A204.1 (cell line): ENCODE results near the gene KDELR3.

Source experiments
- FAIRE-seq: peaks from 2 replicates; lab custom pipeline; 2012; peaks lifted over from hg19 to GRCh38; lab: Jason Lieb, UNC

The KDELR3 gene

DNA sequence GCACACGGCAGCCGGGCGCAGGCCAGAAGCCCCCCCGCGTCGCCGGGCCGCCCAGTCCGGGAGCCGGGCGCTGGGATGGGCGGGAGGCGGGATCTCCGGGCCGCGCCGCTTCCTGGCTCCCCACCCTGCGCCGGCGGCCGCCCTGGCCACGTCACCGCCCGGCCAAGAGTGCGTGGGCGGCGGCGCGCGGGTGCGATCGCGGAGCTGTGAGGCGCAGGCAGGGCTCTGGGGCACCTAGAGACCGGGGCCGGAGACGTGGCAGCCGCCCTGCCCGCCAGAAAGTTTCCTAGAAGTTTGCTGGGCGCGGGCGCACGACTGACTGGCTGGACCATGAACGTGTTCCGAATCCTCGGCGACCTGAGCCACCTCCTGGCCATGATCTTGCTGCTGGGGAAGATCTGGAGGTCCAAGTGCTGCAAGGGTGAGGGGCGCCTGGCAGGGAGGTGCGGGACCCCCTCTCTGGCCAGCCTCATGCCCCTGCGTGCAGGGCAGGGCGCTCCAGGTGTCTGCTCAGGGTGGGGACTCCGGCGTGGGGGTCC, at the start of gene KDELR3:
Gene KDELR3 (plus strand): TSS at position 193 of the 539 bp plus-strand sequence. CDS start 138 bp downstream, at position 331.
- FAIRE-seq = no peak

DNA sequence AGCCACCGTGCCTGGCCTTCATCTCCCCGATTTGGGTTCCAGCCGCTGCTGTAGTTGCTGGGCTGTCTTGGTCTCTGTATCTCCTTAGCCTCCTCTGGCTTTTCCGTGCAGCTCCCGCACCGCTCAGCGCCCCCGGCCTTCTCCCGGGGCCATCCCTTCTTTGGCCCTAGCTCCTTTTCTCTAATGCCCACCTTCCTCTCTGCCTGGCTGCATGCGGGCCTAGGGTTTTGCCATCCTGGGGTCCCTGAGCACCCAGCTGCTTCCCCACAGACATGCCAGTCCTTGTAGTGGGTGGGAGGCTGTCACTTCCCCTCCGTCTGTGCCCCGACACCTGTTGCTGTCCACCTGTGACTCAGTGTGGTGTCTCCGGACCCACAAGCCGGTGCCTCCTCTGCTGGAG, 49.3 kb upstream of the KDELR3 start:
- no peak for FAIRE-seq

DNA sequence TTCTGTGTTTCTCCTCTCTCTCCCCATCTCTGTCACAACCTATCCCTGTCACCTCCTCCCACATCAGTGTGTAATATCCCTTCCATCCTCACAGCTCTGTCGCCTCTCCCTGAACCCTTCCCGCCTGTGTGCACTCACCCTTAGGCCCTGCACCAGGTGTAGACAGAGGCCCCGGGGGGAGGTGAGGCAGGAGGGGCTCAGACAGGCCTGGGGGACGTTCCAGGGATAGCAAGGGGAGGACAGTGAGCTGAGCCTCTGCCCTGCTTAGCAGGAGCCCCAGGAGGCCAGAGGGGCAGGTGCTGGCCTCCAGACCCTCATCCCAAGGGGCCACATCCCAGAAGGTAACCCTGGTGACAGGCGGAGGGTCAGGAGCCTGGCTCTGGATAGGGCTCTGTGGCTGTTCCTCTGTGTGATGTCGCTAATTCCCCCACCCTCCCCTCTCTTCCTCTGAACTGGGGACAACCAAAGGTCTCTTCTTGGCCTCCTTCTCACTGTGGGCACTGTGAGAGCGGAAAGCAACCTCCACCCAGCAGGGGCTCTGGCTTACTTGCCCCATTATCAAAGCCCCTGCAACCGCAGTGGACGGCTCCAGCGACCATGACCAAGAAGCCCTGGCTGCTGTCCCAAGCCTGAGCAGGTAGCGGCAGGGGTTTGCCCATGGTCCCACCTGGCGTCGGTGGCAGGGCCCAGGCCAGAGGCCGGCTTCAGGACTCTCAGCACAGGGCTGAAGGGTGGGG, 48.6 kb upstream of the KDELR3 start:
- no peak for FAIRE-seq

DNA sequence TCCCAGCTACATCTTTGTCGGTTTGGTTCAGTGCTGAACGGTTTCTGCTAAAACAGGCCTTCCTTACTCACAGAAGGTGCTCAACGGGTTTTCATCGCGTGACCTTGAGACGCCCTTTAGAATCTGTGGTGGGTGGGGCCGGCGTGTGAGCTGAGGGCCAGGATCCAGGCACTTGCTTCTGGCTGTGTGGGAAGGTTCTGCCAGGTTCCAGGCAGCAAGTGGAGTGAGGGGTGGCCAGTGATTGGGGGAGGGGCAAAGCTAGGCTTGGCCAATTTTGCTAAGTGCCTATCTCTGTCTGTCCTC, 48.1 kb upstream of the KDELR3 start:
- FAIRE-seq = no peak

DNA sequence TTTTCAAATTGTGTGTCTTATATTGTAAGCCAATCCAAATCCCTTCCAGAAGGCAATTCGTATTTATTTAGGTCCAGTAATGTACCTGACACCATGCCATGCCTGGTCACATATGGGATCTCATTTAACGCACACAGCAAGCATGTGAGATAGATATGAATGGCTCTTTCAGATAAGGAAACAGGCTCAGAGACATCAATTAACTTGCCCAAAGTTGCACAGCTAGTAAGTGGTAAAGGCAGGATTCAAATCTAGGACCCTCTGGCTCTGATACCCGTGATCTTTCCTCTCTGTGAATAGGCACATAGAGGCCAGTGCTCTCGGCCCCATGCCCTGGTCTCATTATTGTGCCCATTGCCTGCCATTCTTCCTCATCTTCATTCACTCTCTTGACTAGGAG, 47.2 kb upstream of the KDELR3 start:
- FAIRE-seq = no peak

DNA sequence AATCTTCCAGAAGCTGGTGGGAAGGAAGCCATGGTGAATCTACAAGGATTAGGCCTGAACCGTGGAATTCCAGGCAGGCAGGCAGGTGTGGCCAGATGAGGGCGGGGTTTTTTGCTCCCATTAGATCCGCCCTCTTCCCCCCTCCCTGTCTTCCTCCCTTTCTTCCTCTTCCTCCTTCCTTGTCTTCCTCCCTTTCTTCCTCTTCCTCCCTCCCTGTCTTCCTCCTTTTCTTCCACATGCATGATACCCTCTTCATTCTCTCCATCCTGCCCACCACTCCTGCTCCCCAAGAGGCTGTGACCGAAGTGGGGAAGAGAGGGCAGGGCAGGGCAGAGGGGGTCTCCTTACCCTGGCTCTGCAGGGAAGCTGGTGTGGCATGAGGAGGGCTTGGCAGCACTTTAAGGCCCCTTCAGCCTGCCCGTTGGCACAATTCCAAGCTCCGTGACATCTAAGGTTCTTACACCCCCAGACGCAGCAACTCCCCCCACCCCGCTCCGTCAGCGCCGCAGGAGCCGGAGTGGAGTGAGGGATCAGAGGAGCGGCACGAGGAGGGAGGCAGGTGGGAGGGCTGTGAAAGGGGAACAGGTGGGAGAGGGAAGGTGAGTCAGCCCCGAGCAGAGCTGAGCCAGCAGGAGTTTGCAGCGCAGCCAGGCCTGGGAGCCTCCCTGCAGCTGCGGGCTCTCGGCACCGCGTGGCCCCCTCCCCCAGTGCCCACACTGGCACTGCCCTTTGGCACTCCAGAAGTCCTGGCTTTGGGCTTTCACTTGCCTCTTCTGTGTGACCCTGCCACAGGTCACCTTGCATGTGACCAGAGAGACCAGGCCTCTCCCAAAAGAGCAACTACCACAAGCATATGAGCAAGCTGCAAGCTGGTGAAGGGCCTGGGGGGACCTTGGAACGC, 45.0 kb upstream of the KDELR3 start:
- no peak for FAIRE-seq

DNA sequence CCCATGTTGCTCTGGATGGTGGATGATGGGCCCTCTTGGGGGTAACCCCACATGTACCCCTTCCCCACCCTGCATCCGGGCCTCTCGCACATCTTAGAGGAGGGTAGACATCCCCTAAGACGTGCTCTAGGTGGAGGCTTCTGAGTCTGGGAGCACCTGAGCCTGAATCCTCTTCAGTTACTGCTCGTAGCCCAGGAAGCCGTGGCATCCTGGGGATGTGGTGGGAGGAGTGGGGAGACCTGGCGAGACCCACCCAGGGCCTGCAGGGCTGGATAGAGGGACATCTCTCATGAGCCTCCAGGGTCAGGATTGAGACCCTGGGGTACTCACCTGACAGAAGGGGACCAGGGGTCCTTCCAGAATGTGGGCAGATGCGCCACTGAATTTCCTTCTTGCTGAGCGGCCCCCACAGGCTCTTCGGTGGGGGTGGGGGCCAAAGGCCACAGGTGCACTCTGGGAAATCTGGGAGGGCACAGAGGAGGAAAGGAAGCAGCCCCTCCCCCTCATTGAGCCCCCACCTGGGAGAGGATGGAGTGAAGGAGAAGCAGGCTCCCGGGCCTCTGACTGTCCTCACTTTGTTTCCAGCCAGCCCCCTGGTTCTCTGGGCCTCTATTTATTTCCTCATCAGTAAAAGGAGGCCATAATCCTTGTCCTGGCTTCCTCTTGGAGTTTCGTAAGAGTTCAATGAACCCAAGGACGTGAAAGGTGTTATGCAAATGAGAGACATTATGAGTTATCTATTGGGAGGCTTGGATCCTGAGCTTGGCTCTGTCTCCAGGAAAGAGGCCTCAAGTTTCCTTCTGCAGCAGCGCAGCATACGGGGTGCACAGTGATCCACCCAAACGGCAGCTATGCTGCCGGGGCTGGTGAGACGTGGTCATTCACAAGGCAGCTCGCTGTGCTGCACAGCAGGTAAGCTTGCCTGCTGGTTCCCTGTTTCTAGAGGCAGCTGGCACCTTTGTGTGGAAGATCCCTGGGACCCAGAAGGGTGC, 44.1 kb upstream of the KDELR3 start:
- FAIRE-seq = no peak

DNA sequence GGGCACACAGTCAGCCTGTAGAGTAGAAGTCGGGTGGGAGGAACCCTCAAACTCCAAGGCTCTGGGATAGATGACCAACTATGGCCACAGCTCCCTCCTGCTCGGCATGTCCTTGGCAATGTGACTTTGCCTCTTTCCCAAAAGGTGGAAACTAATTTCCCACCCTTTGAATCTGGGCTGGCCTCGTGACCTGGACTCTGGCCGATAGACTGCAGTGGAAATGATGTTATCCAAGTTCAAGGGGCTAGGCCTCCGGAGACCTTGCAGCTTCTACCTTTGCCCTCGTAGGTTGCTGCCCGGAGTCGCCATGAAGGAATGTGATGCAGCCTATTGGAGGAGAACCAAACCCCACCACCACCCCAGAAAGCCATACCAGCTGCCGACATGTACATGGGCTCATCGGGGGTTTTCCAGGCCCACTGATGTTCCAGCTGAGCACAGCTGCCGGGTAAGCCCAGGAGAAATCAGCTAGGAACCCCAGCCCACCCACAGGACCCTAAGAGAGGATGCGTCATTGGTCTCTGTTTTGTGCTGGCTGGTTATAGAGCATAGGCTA, 43.3 kb upstream of the KDELR3 start:
- FAIRE-seq = no peak

DNA sequence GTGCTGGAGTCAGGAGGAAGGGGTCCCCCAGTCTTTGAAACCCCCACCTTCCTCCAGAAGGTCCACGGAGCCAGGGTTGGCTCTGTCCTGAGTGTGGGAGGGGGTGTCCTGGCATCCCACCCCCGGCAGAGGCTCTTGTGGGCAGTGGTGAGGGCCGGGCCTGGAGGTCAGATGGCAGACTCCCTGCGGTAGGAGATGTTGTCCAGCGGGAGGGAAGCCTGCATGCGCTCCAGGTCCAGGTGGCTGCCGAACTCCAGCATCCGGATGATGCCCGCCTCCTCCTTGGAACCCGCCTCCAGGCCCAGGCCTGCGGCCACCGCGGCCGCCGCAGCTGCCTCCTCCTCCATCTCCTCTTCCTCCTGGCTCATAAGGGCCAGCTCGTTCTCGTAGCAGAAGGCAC, 41.3 kb upstream of the KDELR3 start:
- no peak for FAIRE-seq

DNA sequence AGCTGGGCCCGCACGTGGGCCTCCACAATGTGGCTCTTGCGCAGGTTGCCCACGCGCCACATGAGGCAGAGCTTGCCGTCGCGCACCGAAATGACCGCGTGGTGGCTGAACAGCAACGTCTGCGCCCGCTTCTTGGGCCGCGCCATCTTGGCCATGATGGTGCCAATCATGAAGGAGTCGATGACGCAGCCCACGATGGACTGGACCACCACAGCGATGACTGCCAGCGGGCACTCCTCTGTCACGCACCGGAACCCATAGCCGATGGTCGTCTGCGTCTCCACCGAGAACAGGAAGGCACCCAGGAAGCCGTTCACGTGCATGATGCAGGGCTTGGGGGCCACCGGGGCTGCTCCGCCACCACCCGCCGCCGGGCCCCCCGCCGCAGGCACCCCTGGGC, 40.4 kb upstream of the KDELR3 start:
- no peak for FAIRE-seq

DNA sequence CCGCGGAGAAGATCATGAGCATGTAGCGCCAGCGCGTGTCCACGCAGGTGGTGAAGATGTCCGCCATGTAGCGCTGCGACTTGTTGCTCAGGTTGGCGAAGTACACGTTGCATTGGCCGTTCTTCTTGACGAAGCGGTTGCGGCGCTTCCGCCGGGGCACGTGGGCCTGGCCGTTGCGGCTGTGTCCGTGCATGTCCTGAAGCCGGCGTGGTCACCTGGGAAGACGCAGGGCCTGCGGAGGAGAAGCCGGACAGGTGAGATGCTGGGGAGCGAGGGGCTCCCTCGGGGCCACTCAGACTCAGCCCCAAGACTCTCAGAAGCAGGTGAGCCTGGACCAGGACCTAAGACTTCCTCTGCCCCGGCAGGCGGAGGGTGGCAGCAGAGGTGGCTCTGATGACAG, 40.0 kb upstream of the KDELR3 start:
- FAIRE-seq = no peak

DNA sequence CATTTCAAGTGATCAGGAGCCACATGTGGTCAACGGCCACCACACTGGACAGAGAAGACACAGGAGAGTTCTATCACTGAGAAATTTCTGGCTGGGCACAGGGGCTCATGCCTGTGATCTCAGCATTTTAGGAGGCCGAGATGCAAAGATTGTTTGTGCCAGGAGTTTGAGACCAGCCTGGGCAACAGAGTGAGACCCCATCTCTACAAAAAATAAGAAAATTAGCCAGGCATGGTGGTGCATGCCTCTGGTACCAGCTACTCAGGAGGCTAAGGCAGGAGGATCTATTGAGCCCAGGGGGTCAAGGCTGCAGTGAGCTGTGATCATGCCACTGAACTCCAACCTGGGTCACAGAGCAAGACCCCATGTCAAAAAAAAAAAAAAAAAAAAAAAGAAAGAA, 39.2 kb upstream of the KDELR3 start:
- FAIRE-seq = no peak

DNA sequence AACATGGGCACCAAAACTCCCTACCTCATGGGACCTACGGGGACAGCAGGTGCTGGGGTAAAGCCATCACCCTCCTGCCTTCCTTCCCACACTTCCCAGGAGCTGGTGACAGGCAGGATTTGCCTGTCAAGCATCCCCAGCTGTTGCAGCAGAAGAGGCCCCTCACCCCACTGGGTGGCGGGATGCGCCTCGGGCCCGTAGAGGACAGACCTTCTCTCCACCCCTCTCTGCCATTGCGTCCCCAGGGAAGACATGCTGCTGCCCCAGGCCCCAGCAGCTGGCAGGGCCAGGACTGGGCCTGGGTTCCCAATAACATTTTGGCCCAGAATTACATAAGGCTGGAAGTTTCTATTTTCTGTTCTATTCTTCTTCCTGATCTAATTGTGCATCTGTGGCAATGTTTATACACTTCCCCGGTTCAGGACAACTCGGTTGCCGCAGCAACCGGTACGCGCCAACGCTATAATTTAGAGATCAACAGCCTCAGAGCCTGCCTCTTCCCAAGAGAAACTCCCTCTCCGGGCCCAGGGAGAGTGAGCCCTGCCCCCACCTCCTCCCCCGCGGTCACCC, 38.3 kb upstream of the KDELR3 start:
- FAIRE-seq = no peak

DNA sequence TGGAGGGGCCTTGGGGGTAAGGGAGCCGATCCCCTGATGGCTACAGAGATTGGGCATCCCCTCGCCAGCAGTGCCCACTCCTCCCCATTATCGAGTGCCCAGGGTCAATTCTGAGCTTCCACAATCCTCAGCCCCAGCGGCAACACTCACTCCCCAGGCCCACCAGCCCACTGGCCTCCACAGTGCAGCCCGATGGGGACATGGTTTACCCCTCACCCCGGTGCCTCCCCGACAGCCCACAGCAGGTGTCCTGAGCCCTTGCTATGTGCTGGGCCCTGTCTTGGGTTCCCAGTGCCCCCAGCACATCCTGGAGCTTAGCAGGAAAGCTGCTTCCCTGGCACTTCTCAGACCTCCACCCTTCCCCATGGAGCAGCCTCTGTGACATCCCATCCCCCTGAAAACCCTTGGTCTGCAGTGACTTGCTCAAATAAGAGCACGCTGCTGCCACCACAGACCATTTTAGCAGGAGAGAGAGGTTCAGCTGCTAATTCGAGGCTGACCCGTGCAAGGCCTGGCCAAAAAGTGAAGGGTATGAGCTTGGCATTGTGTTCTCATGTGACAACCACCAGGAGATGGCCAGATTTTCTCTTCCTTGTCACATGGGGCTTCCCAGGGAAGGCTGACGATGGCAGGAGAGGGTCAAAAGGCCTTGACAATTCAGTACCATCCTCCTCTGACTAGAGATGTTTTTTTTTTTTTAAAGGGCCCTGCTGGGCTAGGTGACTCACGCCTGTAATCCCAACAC, 36.5 kb upstream of the KDELR3 start:
- FAIRE-seq = no peak

DNA sequence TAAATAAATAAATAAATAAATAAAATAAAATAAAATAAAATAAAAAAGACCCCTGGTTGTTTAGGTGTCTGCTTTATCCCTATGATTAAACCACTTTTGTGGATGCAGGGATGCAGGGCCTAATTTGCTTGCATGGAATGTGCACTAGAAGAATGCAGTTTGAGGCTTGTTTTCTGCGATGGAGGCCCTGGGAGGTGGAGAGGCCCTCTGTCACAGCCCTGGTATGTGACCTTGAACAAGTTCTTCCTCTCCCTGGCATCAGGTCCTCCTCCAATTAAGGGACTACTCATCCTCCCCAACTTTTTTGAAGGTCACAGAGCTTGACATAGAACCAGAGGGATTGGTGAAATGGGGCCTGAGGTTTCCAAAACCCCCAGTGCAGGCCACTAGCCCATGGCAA, 35.6 kb upstream of the KDELR3 start:
- FAIRE-seq = no peak

DNA sequence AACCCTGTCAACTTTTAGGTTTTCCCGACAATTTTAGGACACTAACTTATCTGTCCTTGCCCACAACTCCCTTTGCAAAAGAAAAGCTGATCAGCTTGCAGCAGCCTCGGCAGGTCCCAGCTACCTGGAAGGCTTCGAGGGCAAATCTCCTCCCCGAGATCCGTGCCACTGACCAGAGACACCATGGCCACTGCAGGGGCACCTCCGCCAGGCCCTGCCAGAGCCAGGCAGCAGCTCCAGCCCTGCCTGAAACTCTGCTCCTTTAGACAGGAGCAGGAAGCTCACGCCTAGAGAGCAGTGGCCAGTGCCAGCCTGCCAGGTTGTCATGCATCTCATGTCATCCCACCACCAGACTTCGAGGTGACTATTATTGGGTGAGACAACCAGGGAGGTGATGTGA, 34.0 kb upstream of the KDELR3 start:
- FAIRE-seq = no peak

DNA sequence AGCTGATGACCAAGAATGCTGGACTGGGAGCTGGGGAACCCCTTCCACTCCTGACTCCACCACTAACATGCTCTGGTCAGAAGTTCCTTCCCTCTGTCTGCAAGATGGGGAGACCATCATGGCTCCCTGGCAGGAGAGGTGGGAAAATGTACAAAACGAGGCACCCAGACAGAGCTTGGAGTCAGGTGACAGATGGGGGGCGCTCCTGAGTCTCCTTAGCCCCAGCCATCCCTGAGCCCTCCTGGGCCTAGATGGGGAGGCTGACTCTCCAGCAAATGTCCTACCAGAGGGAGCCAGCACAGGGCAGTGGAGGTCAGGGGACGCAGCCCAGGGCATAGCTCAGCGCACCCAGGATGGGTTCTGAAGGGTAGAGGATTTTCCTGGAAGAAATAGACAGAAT, 32.9 kb upstream of the KDELR3 start:
- no peak for FAIRE-seq

DNA sequence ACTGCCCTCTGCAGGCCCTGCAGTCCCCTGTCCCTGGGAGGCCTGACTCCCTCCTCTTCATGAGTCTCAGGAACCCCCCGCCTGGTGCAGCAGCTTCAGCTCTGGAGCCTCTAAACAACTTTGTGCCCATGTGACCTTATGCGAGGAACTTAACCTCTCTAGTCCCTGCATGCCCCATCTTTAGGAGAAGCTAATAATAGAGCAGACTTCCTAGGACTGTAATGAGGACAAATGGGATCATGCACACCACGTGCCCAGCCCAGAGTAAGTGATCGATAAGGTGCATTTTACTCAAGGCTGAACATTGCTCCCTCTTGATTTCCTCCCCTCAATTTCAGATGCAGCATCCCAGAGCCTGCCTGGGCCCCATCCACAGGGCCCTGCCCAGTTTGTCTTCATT, 31.9 kb upstream of the KDELR3 start:
- FAIRE-seq = no peak

DNA sequence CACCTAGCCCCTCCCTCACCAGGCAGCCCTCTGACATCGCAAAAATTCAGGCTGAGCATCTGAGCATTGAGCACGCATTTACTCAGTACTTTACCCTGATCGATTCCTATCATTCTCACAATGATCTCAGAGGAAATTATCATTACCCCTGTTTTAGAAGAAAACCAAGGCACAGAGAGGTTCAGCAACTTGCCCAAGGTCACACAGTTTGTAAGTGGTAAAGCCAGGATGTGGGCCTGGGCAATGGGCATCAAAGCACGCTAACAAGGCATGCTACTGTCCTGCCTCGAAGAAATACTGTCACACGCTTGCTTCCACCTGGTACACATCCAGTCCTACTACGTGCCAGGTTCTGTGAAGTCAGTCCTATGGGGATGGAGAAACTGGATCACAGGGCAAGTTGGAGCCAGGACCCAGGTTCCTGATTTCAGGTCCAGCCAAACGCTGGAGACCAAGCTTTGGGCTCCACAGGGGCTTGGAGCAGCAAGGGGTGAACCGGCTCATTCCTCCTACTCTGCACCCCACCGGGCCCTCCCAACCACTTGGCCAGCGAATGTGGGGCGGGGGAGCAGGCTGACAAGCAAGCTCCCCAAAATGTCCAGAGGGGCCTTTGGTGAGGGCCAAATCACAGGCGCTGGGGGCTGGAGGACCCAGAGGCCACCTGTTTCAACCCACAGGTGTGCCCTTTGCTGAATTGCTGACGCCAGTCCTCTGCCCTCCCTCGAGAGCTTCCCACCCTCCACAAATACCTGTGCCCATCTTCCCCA, 31.1 kb upstream of the KDELR3 start:
- FAIRE-seq = no peak

DNA sequence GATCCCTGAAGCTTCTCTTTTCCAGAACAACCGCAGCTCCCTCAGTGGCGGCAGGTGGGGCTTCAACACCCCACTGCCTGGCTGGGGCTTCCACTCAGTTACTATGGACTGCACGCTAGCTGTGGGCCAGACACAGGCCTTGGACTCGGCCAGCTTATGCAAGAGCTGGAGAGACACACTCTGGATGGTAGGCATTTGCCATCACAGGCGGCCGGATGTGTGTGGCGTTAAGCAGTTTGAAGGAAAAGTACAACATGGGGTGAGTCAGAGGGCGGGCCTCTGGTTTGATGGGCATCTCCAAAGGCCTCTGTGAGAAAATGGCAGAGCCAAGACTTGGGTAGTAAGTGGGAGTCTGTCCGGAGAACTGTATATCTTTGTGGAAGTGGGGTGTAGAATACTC, 30.5 kb upstream of the KDELR3 start:
- no peak for FAIRE-seq
